Sigmoid colon (tissue), 7 donors: Measurements from ENCODE around the gene FAM114A1. TPM values are rescaled to one million over a fixed set of nuclear protein-coding genes. Genes with fewer than 3 reads are reported as not detected.

Source experiments
- DNase-seq: peaks from one replicate; pipeline ENCODE4 v3.0.0-alpha.2; 2019
- H3K27ac ChIP-seq, 4 donors: fragments of 200-600 bp; sonication (generic); one replicate each; pipeline ENCODE4 v1.5.1; 2016 to 2019; ENCODE audit warnings: mild to moderate bottlenecking in 1 of 4
- H3K27me3 ChIP-seq, 3 donors: fragments of 200-600 bp; sonication (generic); one replicate each; pipeline ENCODE4 v1.5.1; 2019; ENCODE audit warnings: mild to moderate bottlenecking in 1 of 3
- H3K36me3 ChIP-seq, 4 donors: fragments of 200-600 bp; sonication (generic); one replicate each; pipeline ENCODE4 v1.5.1; 2016 to 2019
- H3K4me1 ChIP-seq, 4 donors: fragments of 200-600 bp; sonication (generic); one replicate each; pipeline ENCODE4 v1.5.1; 2017 to 2019
- H3K4me3 ChIP-seq, 4 donors: fragments of 200-600 bp; sonication (generic); one replicate each; pipeline ENCODE4 v1.5.1; 2017 to 2019; ENCODE audit warnings: mild to moderate bottlenecking in 2 of 4, moderate library complexity in 1 of 4
- H3K9me3 ChIP-seq, 4 donors: fragments of 200-600 bp in 3 of 4; sonication (generic) in 3 of 4; one replicate each; pipeline versions ENCODE4 v1.5.1 to v1.6.1; 2013 to 2019
- EP300 ChIP-seq, 4 donors: sonication (generic); formaldehyde crosslinking; IDR thresholded peaks; one replicate each; pipeline ENCODE4 v1.6.1; 2017; ENCODE audit warnings: antibody characterized with exemption in 4 of 4
- POLR2A ChIP-seq, 2 donors: fragments of 450-650 bp; IDR thresholded peaks; one replicate each; pipeline ENCODE4 v1.6.1; 2016; ENCODE audit warnings: antibody characterized with exemption in 2 of 2, mild to moderate bottlenecking in 2 of 2, moderate library complexity in 2 of 2
- POLR2AphosphoS5 ChIP-seq, 4 donors: sonication (generic); formaldehyde crosslinking; IDR thresholded peaks; one replicate each; pipeline ENCODE4 v1.6.1; 2017; ENCODE audit warnings: antibody characterized with exemption in 4 of 4
- whole genome bisulfite sequencing, 2 donors: extraction: QIAGEN DNeasy Blood & Tissue Kit; methylation state at CpG; one replicate each; pipeline ENCODE4 v1.1.7; 2013; 5-methylcytosine and 5-hydroxymethylcytosine counted together
- intact Hi-C: fragments of 100-400 bp; cut with DNase I; formaldehyde crosslinking; loops from one replicate; pipeline ENCODE4 v1.15.1; 2023
- polyA plus RNA-seq, 3 donors: library from polyadenylated mRNA; stranded (reverse); fragments of 200-250 nt; gene quantifications; one replicate each; pipeline ENCODE4 v1.2.3, GENCODE V29; 2013
- total RNA-seq, 4 donors: library from RNA; depleted of rRNA; stranded (reverse); fragments of >200 nt; gene quantifications; one replicate each; pipeline ENCODE4 v1.1.0, GENCODE V29; 2016
- TF ChIP-seq, protein P1 (sequence below), 4 experiments: fragments of 450-650 bp in 3 of 4; fragments of 200-600 bp in 1 of 4; IDR thresholded peaks; one replicate each; pipeline ENCODE4 v1.5.1; 2016 to 2019; ENCODE audit warnings: antibody characterized with exemption in 4 of 4, mild to moderate bottlenecking in 3 of 4, moderate library complexity in 2 of 4
- donor health status: healthy with polysubstance abuse.
- donor health status: Bipolar disorder and iron deficiency.
- donor health status: healthy.

Gene FAM114A1
- total and polyA plus RNA-seq, 7 donors = 24.7 to 189 (median 120) TPM

DNA sequence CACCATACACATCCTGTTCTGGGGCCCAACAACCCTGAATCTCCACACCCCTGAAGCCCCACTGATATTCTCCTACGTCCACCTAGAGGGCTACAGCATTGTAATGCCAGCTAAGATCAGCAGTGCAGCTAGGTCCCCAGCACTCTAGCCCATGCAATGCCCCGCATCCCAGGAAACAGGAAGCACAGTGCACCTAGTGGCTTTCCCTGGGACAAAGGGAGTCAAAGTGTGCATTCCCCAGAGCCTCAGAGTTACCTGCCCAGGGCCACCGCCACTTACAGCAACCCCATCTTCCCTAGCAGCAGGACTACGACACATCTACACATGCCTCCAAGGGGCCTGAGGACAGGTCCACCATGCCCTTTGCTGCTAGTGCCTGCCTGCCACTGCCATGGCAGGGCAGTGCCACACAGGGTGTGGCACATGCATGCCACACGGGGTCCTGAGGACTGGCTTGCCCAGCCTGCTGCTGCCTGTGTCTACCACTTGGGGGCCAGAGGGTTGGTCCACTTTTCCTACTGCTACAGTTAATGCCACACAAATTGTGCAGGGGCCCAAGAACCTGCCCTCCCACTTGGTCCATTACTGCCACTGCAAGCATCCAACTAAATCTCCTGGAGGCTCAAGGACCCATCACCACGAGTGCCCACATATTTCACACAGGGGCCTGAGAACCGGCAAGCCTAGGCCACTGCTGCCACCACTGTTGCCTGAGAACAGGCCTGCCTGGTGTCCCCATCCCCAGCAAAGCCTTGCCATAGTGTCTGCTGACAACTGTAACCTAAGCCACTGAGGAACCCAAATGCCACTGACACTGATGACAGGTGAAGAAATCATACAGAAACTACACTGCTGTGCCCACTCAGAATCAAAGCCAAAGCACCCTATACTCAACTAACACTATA, 34.7 kb upstream of the FAM114A1 start:
- intact Hi-C loops = no loop called here

DNA sequence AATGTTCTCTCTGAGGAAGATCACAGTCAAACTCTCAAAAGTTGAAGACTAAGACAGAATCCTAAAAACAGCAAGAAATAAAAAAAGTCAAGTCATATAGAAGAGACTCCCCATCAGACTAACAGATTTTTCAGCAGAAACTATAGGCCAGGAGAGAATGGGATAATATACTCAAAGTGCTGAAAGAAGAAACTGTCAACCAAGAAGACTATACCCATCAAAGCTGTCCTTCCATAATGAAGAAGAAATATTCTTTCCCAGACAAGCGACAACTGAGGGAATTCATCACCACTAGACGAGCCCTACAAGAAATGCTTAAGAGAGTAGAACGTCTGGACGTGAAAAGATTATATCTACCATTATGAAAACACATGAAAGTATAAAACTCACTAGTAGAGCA, 33.0 kb upstream of the FAM114A1 start:
- 95 to 98% methylated on average over 4 of the region's 4 CpGs for WGBS, 2 donors

More for the DNA sequence above, 34.7 kb upstream of the FAM114A1 start:
- Histone ChIP-seq H3K36me3 (no peaks in the 10 kb centered on the region), H3K4me1 (no peaks in the 10 kb centered on the region), H3K9me3 (peaks cover 0 to 7% (median 5%) of the 10 kb centered on the region in 4 donors), H3K27me3 (no peaks in the 10 kb centered on the region), H3K4me3 (no peak overlapping the region), H3K27ac (no peak overlapping the region)
- no peak for TF ChIP-seq POLR2A (IDR thresholded peaks at IDR 0.05)
- TF ChIP-seq EP300 (IDR thresholded peaks at IDR 0.05) = no peak
- TF ChIP-seq, protein P1, sequence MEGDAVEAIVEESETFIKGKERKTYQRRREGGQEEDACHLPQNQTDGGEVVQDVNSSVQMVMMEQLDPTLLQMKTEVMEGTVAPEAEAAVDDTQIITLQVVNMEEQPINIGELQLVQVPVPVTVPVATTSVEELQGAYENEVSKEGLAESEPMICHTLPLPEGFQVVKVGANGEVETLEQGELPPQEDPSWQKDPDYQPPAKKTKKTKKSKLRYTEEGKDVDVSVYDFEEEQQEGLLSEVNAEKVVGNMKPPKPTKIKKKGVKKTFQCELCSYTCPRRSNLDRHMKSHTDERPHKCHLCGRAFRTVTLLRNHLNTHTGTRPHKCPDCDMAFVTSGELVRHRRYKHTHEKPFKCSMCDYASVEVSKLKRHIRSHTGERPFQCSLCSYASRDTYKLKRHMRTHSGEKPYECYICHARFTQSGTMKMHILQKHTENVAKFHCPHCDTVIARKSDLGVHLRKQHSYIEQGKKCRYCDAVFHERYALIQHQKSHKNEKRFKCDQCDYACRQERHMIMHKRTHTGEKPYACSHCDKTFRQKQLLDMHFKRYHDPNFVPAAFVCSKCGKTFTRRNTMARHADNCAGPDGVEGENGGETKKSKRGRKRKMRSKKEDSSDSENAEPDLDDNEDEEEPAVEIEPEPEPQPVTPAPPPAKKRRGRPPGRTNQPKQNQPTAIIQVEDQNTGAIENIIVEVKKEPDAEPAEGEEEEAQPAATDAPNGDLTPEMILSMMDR (IDR thresholded peaks at IDR 0.05) = no peak
- TF ChIP-seq POLR2AphosphoS5 (IDR thresholded peaks at IDR 0.05) = no peak
- WGBS, 2 donors = 91 to 93% methylated on average over 7 of the region's 7 CpGs
- no peak for DNase-seq

DNA sequence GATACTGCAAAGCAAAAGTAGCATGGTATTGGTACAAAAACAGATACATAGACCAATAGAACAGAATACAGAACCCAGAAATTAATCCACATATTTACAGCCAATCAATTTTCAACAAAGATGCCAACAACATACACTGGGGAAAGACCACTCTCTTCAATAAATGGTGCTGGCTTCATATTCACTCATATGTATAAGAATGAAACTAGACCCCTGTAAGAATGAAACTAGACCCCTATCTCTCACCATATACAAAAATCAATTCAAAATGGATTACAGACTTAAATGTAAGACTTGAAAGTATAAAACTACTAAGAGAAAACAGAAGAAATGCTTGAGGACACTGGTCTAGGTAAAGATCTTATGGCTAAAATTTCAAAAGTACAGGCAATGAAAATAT, 30.3 kb upstream of the FAM114A1 start:
- Histone ChIP-seq H3K9me3 (peaks cover 0 to 7% (median 5%) of the 10 kb centered on the region in 4 donors), H3K27me3 (no peaks in the 10 kb centered on the region), H3K27ac (no peak overlapping the region), H3K4me3 (no peak overlapping the region), H3K4me1 (no peaks in the 10 kb centered on the region), H3K36me3 (no peaks in the 10 kb centered on the region)
- TF ChIP-seq, protein P1 (IDR thresholded peaks at IDR 0.05) = no peak
- TF ChIP-seq POLR2A (IDR thresholded peaks at IDR 0.05) (no peak), POLR2AphosphoS5 (IDR thresholded peaks at IDR 0.05) (no peak), EP300 (IDR thresholded peaks at IDR 0.05) (no peak)
- no peak for DNase-seq
- intact Hi-C loops = no loop called here

More for the DNA sequence above, 33.0 kb upstream of the FAM114A1 start:
- Histone ChIP-seq H3K4me1 (no peaks in the 10 kb centered on the region), H3K9me3 (peaks cover 0 to 7% (median 5%) of the 10 kb centered on the region in 4 donors), H3K27ac (no peak overlapping the region), H3K36me3 (no peaks in the 10 kb centered on the region), H3K27me3 (no peaks in the 10 kb centered on the region), H3K4me3 (no peak overlapping the region)
- intact Hi-C loops = no loop called here
- DNase-seq = no peak
- TF ChIP-seq, protein P1 (IDR thresholded peaks at IDR 0.05) = no peak
- TF ChIP-seq POLR2AphosphoS5 (IDR thresholded peaks at IDR 0.05) (no peak), POLR2A (IDR thresholded peaks at IDR 0.05) (no peak), EP300 (IDR thresholded peaks at IDR 0.05) (no peak)

DNA sequence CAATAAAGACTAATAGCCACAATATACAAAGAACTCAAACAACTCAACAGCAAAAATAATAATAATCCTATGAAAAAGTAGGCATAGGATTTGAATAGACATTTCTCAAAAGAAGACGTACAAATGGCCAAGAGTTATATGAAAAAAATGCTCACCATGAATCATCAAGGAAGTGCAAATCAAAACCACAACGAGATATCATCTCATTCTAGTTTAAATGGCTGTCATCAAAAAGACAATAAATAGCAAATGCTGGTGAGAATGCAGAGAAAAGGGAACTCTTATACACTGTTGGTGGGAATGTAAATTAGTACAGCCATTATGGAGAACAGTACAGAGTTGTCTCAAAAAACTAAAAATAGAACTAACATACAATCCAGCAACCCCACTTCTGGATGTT, 29.8 kb upstream of the FAM114A1 start:
- no peaks in the 10 kb centered on the region for H3K36me3 ChIP-seq
- no peak overlapping the region for H3K4me3 ChIP-seq
- H3K9me3 ChIP-seq = peaks cover 0 to 7% (median 5%) of the 10 kb centered on the region in 4 donors
- H3K27me3 ChIP-seq = no peaks in the 10 kb centered on the region
- TF ChIP-seq, protein P1 (IDR thresholded peaks at IDR 0.05) = no peak
- TF ChIP-seq POLR2AphosphoS5 (IDR thresholded peaks at IDR 0.05) = no peak
- TF ChIP-seq POLR2A (IDR thresholded peaks at IDR 0.05) = no peak
- TF ChIP-seq EP300 (IDR thresholded peaks at IDR 0.05) = no peak
- intact Hi-C loops = no loop called here
- H3K4me1 ChIP-seq = no peaks in the 10 kb centered on the region
- WGBS, 2 donors = 39 to 60% methylated on average over 2 of the region's 2 CpGs
- no peak for DNase-seq
- no peak overlapping the region for H3K27ac ChIP-seq
